SK-N-SH (cell line): ENCODE results near the gene RRP9. TPM values are rescaled to one million over a fixed set of nuclear protein-coding genes. Genes with fewer than 3 reads are reported as not detected.

Experiments used
- CTCF ChIA-PET: fragments of 300-600, 350-600 bp; formaldehyde crosslinking; extraction: SDS; loops from one replicate; lab custom pipeline; 2021; lab: Yijun Ruan, JAX
- POLR2A ChIA-PET: fragments of 350-600 bp; sonication (Branson Sonifier 250); formaldehyde crosslinking; extraction: SDS; loops from one replicate; lab custom pipeline; 2020; ENCODE audit warnings: antibody characterized with exemption, inconsistent platforms; lab: Yijun Ruan, JAX
- DNase-seq: peaks from one replicate; pipeline ENCODE4 v3.0.0; 2012
- H2AFZ ChIP-seq: fragments of 200-600 bp; sonication (generic); 2 replicates; pipeline ENCODE4 v1.8.1; 2016; ENCODE audit warnings: antibody characterized with exemption, mild to moderate bottlenecking, low read depth
- H3F3A ChIP-seq: fragments of 200-600 bp; sonication (generic); replicated peaks from 2 replicates; pipeline ENCODE3; 2016; ENCODE audit warnings: antibody characterized with exemption, mild to moderate bottlenecking; ENCODE audit not compliant: insufficient read depth
- H3K27ac ChIP-seq, 2 experiments: fragments of 200-500 bp in 1 of 2; fragments of 200-600 bp in 1 of 2; sonication (Bioruptor generic) in 1 of 2; sonication (generic), shearing (Covaris generic) in 1 of 2; 2 replicates each; pipeline versions ENCODE4 v1.5.1 to v1.6.1; 2014 to 2016; ENCODE audit warnings: low read depth in 2 of 2, inconsistent platforms in 1 of 2, low read length in 1 of 2, mild to moderate bottlenecking in 1 of 2, mixed read lengths in 1 of 2
- H3K27me3 ChIP-seq: fragments of 200-600 bp; sonication (generic), shearing (Covaris generic); 2 replicates; pipeline ENCODE4 v1.6.1; 2016; ENCODE audit warnings: mixed run types; ENCODE audit not compliant: insufficient read depth
- H3K36me3 ChIP-seq, 2 experiments: fragments of 200-500 bp in 1 of 2; fragments of 200-600 bp in 1 of 2; sonication (Bioruptor generic) in 1 of 2; sonication (generic) in 1 of 2; replicated peaks in 1 of 2; 2 replicates each; pipeline versions ENCODE3 to v1.5.1; 2014 to 2016; ENCODE audit warnings: low read length in 1 of 2, mild to moderate bottlenecking in 1 of 2; ENCODE audit not compliant: insufficient read depth in 2 of 2, control insufficient read depth in 1 of 2
- H3K4me1 ChIP-seq, 2 experiments: fragments of 200-500 bp in 1 of 2; fragments of 200-600 bp in 1 of 2; sonication (Bioruptor generic) in 1 of 2; sonication (generic), shearing (Covaris generic) in 1 of 2; 2 replicates each; pipeline versions ENCODE4 v1.5.1 to v1.6.1; 2014 to 2016; ENCODE audit warnings: low read depth in 1 of 2, low read length in 1 of 2, mixed run types in 1 of 2; ENCODE audit not compliant: insufficient read depth in 2 of 2, control insufficient read depth in 1 of 2
- H3K4me2 ChIP-seq: fragments of 200-600 bp; sonication (generic), shearing (Covaris generic); 2 replicates; pipeline ENCODE4 v1.6.1; 2017; ENCODE audit warnings: mixed run types
- H3K4me3 ChIP-seq, 2 experiments: fragments of 200-500 bp in 1 of 2; fragments of 200-600 bp in 1 of 2; sonication (Bioruptor generic) in 1 of 2; sonication (generic), shearing (Covaris generic) in 1 of 2; 2 replicates each; pipeline versions ENCODE4 v1.5.1 to v1.8.1; 2014 to 2016; ENCODE audit warnings: low read depth in 2 of 2, inconsistent platforms in 1 of 2, low read length in 1 of 2, mild to moderate bottlenecking in 1 of 2, mixed read lengths in 1 of 2, moderate library complexity in 1 of 2
- H3K79me2 ChIP-seq: fragments of 200-600 bp; sonication (generic); 2 replicates; pipeline ENCODE4 v1.8.1; 2017; ENCODE audit warnings: mild to moderate bottlenecking; ENCODE audit not compliant: insufficient read depth
- H3K9ac ChIP-seq: fragments of 200-600 bp; sonication (generic); 2 replicates; pipeline ENCODE4 v1.6.1; 2017; ENCODE audit warnings: mixed run types
- H3K9me2 ChIP-seq: fragments of 200-600 bp; sonication (generic); 2 replicates; pipeline ENCODE4 v1.6.1; 2017; ENCODE audit warnings: mixed run types
- H3K9me3 ChIP-seq: fragments of 200-600 bp; sonication (generic); 2 replicates; pipeline ENCODE4 v1.6.1; 2017; ENCODE audit warnings: mixed run types, mild to moderate bottlenecking, moderate library complexity
- H4K20me1 ChIP-seq: fragments of 200-600 bp; sonication (generic); 2 replicates; pipeline ENCODE4 v1.6.1; 2017; ENCODE audit warnings: mild to moderate bottlenecking, mixed run types; ENCODE audit not compliant: insufficient read depth
- CTCF ChIP-seq: fragments of 200-600 bp; sonication (generic); IDR thresholded peaks from 2 replicates; pipeline ENCODE4 v1.6.1; 2017; ENCODE audit warnings: antibody characterized with exemption, mild to moderate bottlenecking, moderate library complexity
- ELF1 ChIP-seq: IDR thresholded peaks from 2 replicates; pipeline ENCODE4 v1.4.0; 2012
- EP300 ChIP-seq, 2 experiments: IDR thresholded peaks; 2 replicates each; pipeline versions ENCODE4 v1.4.0 to v1.6.1; 2012; ENCODE audit warnings: borderline replicate concordance in 1 of 2, low read depth in 1 of 2, low read length in 1 of 2
- FOSL2 ChIP-seq: IDR thresholded peaks from 2 replicates; pipeline ENCODE4 v1.4.0; 2012; ENCODE audit warnings: low read depth, mild to moderate bottlenecking, moderate library complexity, borderline replicate concordance
- FOXJ3 ChIP-seq: sonication (generic); formaldehyde crosslinking; IDR thresholded peaks from 2 replicates; pipeline ENCODE4 v1.5.1; 2020; ENCODE audit warnings: mild to moderate bottlenecking, missing genetic modification reagents
- FOXM1 ChIP-seq: IDR thresholded peaks from 2 replicates; pipeline ENCODE4 v1.4.0; 2012; ENCODE audit warnings: low read depth, mild to moderate bottlenecking
- GABPA ChIP-seq: IDR thresholded peaks from 2 replicates; pipeline ENCODE4 v1.4.0; 2012; ENCODE audit warnings: low read depth, mild to moderate bottlenecking
- IRF3 ChIP-seq: fragments of 150-350 bp; IDR thresholded peaks from 2 replicates; pipeline ENCODE4 v1.6.1; 2016; ENCODE audit warnings: mild to moderate bottlenecking, low read depth, low read length
- JUND ChIP-seq: IDR thresholded peaks from 2 replicates; pipeline ENCODE4 v1.4.0; 2012
- MAX ChIP-seq: IDR thresholded peaks from 2 replicates; pipeline ENCODE4 v1.4.0; 2012; ENCODE audit warnings: low read depth
- NRF1 ChIP-seq: IDR thresholded peaks from 2 replicates; pipeline ENCODE4 v1.6.1; 2012; ENCODE audit warnings: low read depth, mild to moderate bottlenecking, low read length
- PBX3 ChIP-seq: IDR thresholded peaks from 2 replicates; pipeline ENCODE4; 2012
- RAD21 ChIP-seq: IDR thresholded peaks from 2 replicates; pipeline ENCODE4 v1.6.1; 2012; ENCODE audit warnings: mild to moderate bottlenecking, low read length
- SMC3 ChIP-seq: IDR thresholded peaks from 2 replicates; pipeline ENCODE4 v1.6.1; 2012; ENCODE audit warnings: low read depth, low read length, improper control_type of control experiment
- TCF12 ChIP-seq: IDR thresholded peaks from 2 replicates; pipeline ENCODE4 v1.4.0; 2012
- USF2 ChIP-seq: fragments of 150-350 bp; IDR thresholded peaks from 2 replicates; pipeline ENCODE4 v1.6.1; 2017; ENCODE audit warnings: antibody characterized with exemption, low read length, low read depth, borderline replicate concordance
- YY1 ChIP-seq: IDR thresholded peaks from 2 replicates; pipeline ENCODE4 v1.4.0; 2012; ENCODE audit warnings: low read depth, mild to moderate bottlenecking
- ZBTB33 ChIP-seq: IDR thresholded peaks from 2 replicates; pipeline ENCODE4 v1.4.0; 2012; ENCODE audit warnings: low read depth, borderline replicate concordance
- WGBS: methylation state at CpG from one replicate; pipeline ENCODE4 v1.1.6; 2017; ENCODE audit warnings: low lambda C conversion rate; 5-methylcytosine and 5-hydroxymethylcytosine counted together
- polyA plus RNA-seq, 3 experiments: library from polyadenylated mRNA; depleted of rRNA; stranded (reverse); fragments of >200 nt; gene quantifications; 2 replicates each; pipeline ENCODE4 v1.2.3, GENCODE V29; 2012

Gene RRP9
- polyA plus RNA-seq, 1 of the 3 experiments (the other 2 are of a cell fraction): 49.6 TPM

GRCh38 chr3:51897391-51897790 lies 44.3 kb downstream of the RRP9 start:
- H4K20me1 ChIP-seq: no peaks in the 10 kb centered on the region
- no peaks in the 10 kb centered on the region for H3K9me3 ChIP-seq
- ChIA-PET POLR2A (no interaction called here), CTCF (interaction anchor here (1.6 kb wide), 1 partner anchor 178 kb away, joined by 4 read pairs; no protein-coding TSS in a partner anchor)
- 0 out of 2 replicates have a peak, but pooled peaks cover 6% of the 10 kb centered on the region for H3K27me3 ChIP-seq
- no peak for DNase-seq
- H3K27ac ChIP-seq: no peak overlapping the region
- no peak overlapping the region for H3K4me2 ChIP-seq
- TF ChIP-seq CTCF (no peak), TCF12 (no peak), MAX (no peak), EP300 (IDR thresholded peaks at IDR 0.05; ENCODE audit: borderline replicate concordance in 1 of 2, low read depth in 1 of 2, low read length in 1 of 2) (no peak), USF2 (no peak), ZBTB33 (no peak), GABPA (no peak), FOXJ3 (no peak), NRF1 (no peak), RAD21 (no peak), JUND (no peak)
- no peaks in the 10 kb centered on the region for H3K36me3 ChIP-seq
- no peaks in the 10 kb centered on the region for H3K9me2 ChIP-seq
- H2AFZ ChIP-seq: no peak overlapping the region
- no peaks in the 10 kb centered on the region for H3F3A ChIP-seq
- no peaks in the 10 kb centered on the region for H3K4me1 ChIP-seq
- no peaks in the 10 kb centered on the region for H3K79me2 ChIP-seq
- WGBS: 49% methylated on average over 14 of the region's 15 CpGs
- no peak overlapping the region for H3K9ac ChIP-seq
- no peak overlapping the region for H3K4me3 ChIP-seq

- Histone ChIP-seq H3K27ac (no peak overlapping the region), H3K4me1 (no peaks in the 10 kb centered on the region), H3K4me3 (no peak overlapping the region), H3K9me2 (no peaks in the 10 kb centered on the region), H3K79me2 (no peaks in the 10 kb centered on the region), H3F3A (no peaks in the 10 kb centered on the region), H3K36me3 (no peaks in the 10 kb centered on the region), H2AFZ (no peak overlapping the region), H3K4me2 (no peak overlapping the region), H3K9me3 (no peaks in the 10 kb centered on the region), H3K9ac (no peak overlapping the region), H3K27me3 (0 out of 2 replicates have a peak, but pooled peaks cover 6% of the 10 kb centered on the region), H4K20me1 (no peaks in the 10 kb centered on the region)
- whole genome bisulfite sequencing: 46% methylated on average over 10 of the region's 10 CpGs
- no peak for DNase-seq
- ChIA-PET CTCF (no interaction called here), POLR2A (no interaction called here)
- TF ChIP-seq FOXJ3: no peak
- TF ChIP-seq YY1: no peak
- no peak for TF ChIP-seq CTCF
- no peak for TF ChIP-seq PBX3
- no peak for TF ChIP-seq FOSL2
- no peak for TF ChIP-seq TCF12
- no peak for TF ChIP-seq FOXM1
- no peak for TF ChIP-seq GABPA
- TF ChIP-seq IRF3: no peak
- no peak for TF ChIP-seq SMC3
- TF ChIP-seq ELF1: no peak
Measured at GRCh38 chr3:51896607-51897305, 44.9 kb downstream of the RRP9 start.
